SK-N-SH treated with all-trans-retinoic acid at 6 μM for 48 hours (cell line): Measurements from ENCODE around the gene ATG12.

ENCODE experiments used
- ARNTL ChIP-seq: fragments of 450-650 bp; formaldehyde crosslinking; IDR thresholded peaks from 2 replicates; pipeline ENCODE4 v1.5.0; 2020; ENCODE audit warnings: low read depth, mild to moderate bottlenecking, moderate library complexity, borderline replicate concordance
- BACH2 ChIP-seq: fragments of 250-450 bp; sonication (Bioruptor Pico); IDR thresholded peaks from 2 replicates; pipeline ENCODE4 v1.9.0; 2021; ENCODE audit warnings: mild to moderate bottlenecking, borderline replicate concordance
- ESRRG ChIP-seq: fragments of 250-450 bp; sonication (Bioruptor Pico); IDR thresholded peaks from 2 replicates; pipeline ENCODE4 v1.6.1; 2021; ENCODE audit warnings: mild to moderate bottlenecking
- PPARA ChIP-seq: fragments of 250-450 bp; sonication (Bioruptor Pico); IDR thresholded peaks from 2 replicates; pipeline ENCODE4 v1.5.0; 2020; ENCODE audit warnings: mild to moderate bottlenecking, borderline replicate concordance
- SNAI2 ChIP-seq: fragments of 250-450 bp; sonication (Bioruptor Pico); IDR thresholded peaks from 2 replicates; pipeline ENCODE4 v1.5.0; 2020; ENCODE audit warnings: mild to moderate bottlenecking, moderate library complexity
- TOX ChIP-seq: fragments of 250-450 bp; sonication (Bioruptor Pico); IDR thresholded peaks from 2 replicates; pipeline ENCODE4 v1.8.0; 2021; ENCODE audit warnings: mild to moderate bottlenecking, moderate library complexity, borderline replicate concordance
- TF ChIP-seq, protein P1 (sequence below): fragments of 250-450 bp; sonication (Bioruptor Pico); IDR thresholded peaks from 2 replicates; pipeline ENCODE4 v1.8.0; 2020; ENCODE audit warnings: mild to moderate bottlenecking, moderate library complexity, borderline replicate concordance

DNA sequence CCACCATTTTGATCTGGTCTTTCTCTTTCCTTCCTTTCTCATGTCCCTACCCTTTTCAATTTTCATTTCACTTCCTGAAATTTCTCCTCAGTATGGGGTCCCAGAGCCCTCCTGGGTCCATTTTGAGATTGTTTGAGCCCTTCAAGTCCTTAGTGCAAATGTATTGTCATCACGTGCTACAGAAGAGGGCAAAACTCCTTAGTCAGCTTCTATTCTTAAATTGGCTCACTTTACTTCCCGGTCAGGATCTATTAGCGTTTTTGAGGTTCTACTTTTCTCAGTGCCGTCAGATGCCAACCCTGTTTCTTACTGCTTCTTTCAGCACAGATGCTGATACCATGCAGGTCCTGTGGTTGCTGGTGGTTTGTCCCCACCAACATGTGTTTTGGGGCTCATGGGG lies 5.9 kb downstream of the ATG12 start:
- TF ChIP-seq, protein P1, sequence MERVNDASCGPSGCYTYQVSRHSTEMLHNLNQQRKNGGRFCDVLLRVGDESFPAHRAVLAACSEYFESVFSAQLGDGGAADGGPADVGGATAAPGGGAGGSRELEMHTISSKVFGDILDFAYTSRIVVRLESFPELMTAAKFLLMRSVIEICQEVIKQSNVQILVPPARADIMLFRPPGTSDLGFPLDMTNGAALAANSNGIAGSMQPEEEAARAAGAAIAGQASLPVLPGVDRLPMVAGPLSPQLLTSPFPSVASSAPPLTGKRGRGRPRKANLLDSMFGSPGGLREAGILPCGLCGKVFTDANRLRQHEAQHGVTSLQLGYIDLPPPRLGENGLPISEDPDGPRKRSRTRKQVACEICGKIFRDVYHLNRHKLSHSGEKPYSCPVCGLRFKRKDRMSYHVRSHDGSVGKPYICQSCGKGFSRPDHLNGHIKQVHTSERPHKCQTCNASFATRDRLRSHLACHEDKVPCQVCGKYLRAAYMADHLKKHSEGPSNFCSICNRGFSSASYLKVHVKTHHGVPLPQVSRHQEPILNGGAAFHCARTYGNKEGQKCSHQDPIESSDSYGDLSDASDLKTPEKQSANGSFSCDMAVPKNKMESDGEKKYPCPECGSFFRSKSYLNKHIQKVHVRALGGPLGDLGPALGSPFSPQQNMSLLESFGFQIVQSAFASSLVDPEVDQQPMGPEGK (CRISPR knock-in tag) = no peak
- TF ChIP-seq PPARA (CRISPR knock-in tag) (no peak), ESRRG (CRISPR knock-in tag) (no peak), BACH2 (CRISPR knock-in tag) (no peak), TOX (CRISPR knock-in tag) (no peak), ARNTL (no peak), SNAI2 (CRISPR knock-in tag) (no peak)
